ENCODE results near the gene PTPRR. TPM values are rescaled to one million over a fixed set of nuclear protein-coding genes. Genes with fewer than 3 reads are reported as not detected.

The PTPRR gene
- total RNA-seq, 1 donor = not detected

DNA sequence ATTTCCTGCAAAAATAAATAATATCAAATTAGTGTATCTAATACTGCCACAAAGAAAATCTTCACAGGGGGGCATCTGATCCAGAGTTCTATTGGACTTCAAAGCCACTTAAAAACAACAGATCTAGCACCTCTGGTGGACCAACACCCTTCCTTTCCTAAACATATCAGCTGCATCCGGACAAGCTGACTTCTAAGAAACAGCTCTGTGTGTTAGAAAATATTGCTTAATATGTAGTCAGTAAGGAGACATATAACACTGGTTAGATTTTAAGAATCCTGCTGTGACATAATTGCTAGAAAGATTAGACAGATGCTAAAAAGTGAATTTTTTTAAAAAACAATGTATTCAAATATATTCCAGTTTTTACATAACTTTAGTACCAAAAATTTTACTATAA lies 222.2 kb downstream of the PTPRR start:
- H3K4me1 ChIP-seq (ENCODE audit: insufficient read depth, low read length) = no peaks in the 10 kb centered on the region
- H3K27me3 ChIP-seq (ENCODE audit: insufficient read depth, low read length) = peaks cover 3% of the 10 kb centered on the region
- H3K4me3 ChIP-seq (ENCODE audit: low read length) = no peak overlapping the region
- no peaks in the 10 kb centered on the region for H3K9me3 ChIP-seq (ENCODE audit: low read depth, low read length)

DNA sequence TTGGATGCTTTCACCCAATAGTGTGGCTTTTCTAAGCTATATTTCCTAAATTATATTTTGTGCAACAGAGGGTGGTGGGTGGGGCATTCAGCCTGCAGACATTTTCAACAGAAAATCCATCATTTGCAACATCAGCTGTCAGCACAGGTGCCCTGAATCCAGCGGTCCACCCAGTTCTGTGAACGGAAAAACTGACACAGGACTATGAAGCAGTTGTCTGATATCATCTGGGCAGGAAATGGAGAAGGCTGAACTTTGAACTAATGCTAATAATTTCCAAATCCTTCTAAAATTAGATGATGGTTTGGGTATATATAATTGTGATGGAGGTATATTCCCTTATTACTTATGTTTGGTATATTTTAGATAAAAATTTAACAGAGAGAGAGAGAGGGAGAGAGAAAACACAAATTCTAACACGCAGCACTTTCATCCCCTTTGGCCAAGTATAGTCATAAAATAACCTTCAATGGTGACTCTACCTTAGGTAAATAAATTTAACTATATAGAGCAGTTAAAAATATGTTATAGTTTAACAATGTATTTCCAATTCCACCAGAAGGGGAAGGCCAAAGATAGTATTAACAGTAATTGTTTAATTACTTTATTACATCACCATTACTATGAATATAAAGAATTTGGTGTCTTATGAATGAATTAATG lies 225.0 kb downstream of the PTPRR start:
- Histone ChIP-seq H3K4me3 (ENCODE audit: low read length) (no peak overlapping the region), H3K27me3 (ENCODE audit: insufficient read depth, low read length) (peaks cover 3% of the 10 kb centered on the region), H3K4me1 (ENCODE audit: insufficient read depth, low read length) (no peaks in the 10 kb centered on the region), H3K9me3 (ENCODE audit: low read depth, low read length) (no peaks in the 10 kb centered on the region)

DNA sequence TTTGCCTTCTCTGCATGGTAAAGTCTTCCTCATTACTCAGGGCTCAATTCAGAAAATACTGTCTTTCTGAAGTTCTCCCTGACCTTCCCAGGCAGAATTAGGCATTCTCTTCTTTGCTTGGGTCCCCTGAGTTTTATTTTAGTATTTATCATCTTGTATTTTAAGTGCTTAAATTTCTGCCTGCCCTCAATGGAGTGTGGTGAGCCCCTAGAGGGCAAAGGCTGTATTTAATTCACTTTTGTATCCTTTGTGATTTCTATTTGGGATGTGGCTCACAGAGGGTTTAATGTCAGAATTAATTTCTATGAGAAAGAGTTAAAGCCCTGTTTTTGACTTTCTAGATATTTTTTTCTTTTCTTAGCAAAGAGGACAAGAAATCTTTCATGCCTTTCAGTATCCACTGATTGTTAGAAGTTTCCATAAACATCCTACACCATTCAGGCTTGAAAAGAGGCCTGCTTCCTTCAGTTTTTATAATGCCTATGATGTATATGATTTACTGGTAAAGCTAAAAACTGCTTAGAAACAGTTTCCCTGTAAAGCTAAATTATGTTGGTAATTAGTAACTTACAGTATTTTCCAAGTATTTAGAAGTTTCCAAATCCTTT lies 227.8 kb downstream of the PTPRR start:
- Histone ChIP-seq H3K4me3 (ENCODE audit: low read length) (no peak overlapping the region), H3K4me1 (ENCODE audit: insufficient read depth, low read length) (no peaks in the 10 kb centered on the region), H3K9me3 (ENCODE audit: low read depth, low read length) (no peaks in the 10 kb centered on the region), H3K27me3 (ENCODE audit: insufficient read depth, low read length) (no peaks in the 10 kb centered on the region)

DNA sequence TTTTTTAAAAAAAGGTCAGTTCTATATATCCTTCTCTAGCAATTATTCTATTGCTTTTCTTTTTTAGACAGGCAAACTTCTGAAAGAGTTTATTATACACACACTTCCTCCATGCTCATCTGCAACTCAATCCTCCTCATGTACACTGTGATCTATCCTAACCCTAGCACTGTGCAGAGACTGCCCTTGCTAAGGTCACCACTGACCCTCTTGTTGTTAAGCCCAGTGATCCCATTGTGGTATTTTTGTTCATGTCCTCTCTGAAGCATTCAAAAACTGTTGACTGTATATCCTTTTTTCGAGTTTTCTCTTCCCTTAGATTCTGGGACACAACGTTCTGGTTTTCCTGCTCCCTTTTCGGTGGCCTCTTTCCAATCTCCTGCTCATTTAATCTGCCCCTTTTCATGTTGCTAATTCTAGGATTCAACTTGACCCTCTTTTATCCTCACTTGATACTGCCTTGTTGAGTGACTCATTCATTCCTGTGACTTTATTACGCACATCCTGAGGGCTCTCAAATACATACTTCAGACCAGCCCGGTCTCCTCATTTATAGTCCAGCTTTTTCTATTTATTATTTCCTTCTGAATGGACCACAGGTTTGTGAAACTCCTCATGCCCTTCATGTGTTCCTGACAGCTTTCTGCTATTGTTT lies 229.4 kb downstream of the PTPRR start:
- Histone ChIP-seq H3K9me3 (ENCODE audit: low read depth, low read length) (no peaks in the 10 kb centered on the region), H3K4me1 (ENCODE audit: insufficient read depth, low read length) (no peaks in the 10 kb centered on the region), H3K27me3 (ENCODE audit: insufficient read depth, low read length) (no peaks in the 10 kb centered on the region), H3K4me3 (ENCODE audit: low read length) (no peak overlapping the region)

DNA sequence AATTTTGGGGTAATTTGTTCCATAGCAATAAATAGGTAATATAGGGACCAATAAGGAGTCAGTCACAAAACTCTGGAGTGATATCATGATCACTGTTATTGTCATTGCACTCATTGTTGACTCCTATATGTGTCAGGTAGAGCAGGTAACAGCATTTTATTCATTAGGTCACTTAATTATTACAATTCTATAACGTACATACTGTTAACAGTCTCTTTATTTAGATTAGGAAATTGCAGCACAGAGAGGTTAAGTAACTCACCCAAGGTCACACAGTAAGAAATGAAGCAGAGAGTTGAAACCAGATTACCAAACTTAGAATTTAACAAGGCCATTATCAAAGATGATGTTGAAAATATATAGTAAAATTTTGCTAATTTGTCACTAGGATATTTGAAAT lies 233.6 kb downstream of the PTPRR start:
- H3K4me1 ChIP-seq (ENCODE audit: insufficient read depth, low read length) = no peaks in the 10 kb centered on the region
- no peaks in the 10 kb centered on the region for H3K27me3 ChIP-seq (ENCODE audit: insufficient read depth, low read length)
- H3K9me3 ChIP-seq (ENCODE audit: low read depth, low read length) = no peaks in the 10 kb centered on the region
- H3K4me3 ChIP-seq (ENCODE audit: low read length) = no peak overlapping the region

DNA sequence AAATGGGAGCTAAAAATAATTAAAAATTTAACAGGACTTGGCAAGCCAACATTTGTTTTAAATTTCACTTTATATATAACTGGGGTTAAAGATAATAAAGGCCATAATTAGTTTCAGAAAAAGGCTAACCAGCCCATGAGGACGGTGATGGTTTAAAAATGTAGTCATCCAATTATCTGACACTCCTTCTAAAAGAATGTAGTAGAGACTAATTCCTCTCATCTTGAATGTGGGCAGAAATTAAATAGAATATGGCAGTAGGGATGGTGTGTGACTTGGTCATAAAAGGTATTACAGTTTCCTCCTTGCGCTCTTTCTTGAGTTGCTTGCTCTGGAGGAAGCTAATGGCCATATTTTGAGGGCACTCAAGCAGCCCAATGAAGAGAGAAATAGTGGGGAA lies 234.2 kb downstream of the PTPRR start:
- Histone ChIP-seq H3K4me3 (ENCODE audit: low read length) (no peak overlapping the region), H3K27me3 (ENCODE audit: insufficient read depth, low read length) (no peaks in the 10 kb centered on the region), H3K9me3 (ENCODE audit: low read depth, low read length) (no peaks in the 10 kb centered on the region), H3K4me1 (ENCODE audit: insufficient read depth, low read length) (no peaks in the 10 kb centered on the region)

DNA sequence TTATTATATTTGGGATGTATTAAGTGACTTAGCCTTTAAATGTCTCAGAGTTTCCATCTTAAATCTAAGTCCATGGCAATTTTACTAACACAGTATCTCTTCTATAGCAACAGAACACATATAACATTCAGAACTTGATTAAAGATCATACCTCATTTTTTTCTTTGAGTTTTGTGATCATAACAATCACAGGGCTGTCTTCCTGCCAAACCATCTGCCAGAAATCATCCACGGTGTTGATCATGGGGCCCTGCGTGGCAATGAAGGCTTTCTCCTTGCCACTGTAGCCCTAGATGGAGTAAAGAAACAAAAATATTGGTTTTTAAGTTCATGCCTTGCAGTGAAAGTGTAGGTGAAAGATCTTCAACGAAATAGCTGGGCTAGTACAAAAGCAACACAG lies 236.6 kb downstream of the PTPRR start:
- Histone ChIP-seq H3K4me1 (ENCODE audit: insufficient read depth, low read length) (no peaks in the 10 kb centered on the region), H3K4me3 (ENCODE audit: low read length) (no peak overlapping the region)

DNA sequence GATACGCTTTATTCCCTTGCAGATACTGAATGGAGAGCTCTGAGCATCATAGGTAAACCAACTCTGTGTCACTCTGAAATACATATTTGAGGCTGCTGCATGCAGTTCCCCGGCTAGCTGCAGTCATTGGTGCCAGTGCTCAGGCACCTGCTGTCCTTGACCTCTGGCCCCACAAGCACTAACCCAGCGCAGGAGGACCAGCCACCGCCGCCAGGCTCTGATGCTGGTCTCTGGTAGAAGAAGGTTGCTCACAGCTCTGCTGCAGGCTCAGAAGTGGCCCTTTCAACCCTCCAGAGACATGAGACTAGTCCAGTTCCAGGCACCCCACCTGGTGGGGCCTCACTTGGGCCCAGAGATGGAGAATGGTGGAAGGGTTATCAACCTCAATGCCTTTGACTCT lies 248.8 kb downstream of the PTPRR start:
- H3K4me1 ChIP-seq (ENCODE audit: insufficient read depth, low read length) = no peaks in the 10 kb centered on the region
- H3K9me3 ChIP-seq (ENCODE audit: low read depth, low read length) = no peaks in the 10 kb centered on the region
- H3K4me3 ChIP-seq (ENCODE audit: low read length) = no peak overlapping the region
- no peaks in the 10 kb centered on the region for H3K27me3 ChIP-seq (ENCODE audit: insufficient read depth, low read length)

More for the DNA sequence above, 236.6 kb downstream of the PTPRR start:
- Histone ChIP-seq H3K27me3 (ENCODE audit: insufficient read depth, low read length) (no peaks in the 10 kb centered on the region), H3K9me3 (ENCODE audit: low read depth, low read length) (no peaks in the 10 kb centered on the region)

DNA sequence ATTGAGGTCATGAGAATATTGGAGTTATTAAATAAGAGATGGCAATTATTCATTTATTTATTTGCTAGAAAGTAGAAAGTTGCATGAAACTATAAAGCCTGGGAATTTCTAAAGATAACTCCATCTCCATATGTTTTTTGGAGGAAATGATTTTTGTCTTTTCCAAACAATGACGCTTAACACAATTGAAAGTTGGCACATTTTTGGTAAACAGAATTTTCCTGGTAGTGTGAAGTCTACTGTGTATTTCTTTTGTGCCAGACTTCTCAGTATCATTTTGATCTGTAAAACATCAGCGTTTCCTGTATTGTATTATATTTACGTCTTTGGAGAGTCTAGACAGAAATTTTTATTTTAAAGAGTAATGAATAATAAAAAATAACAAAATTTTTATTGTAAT lies 249.6 kb downstream of the PTPRR start:
- Histone ChIP-seq H3K4me1 (ENCODE audit: insufficient read depth, low read length) (no peaks in the 10 kb centered on the region), H3K27me3 (ENCODE audit: insufficient read depth, low read length) (no peaks in the 10 kb centered on the region), H3K9me3 (ENCODE audit: low read depth, low read length) (no peaks in the 10 kb centered on the region), H3K4me3 (ENCODE audit: low read length) (no peak overlapping the region)

DNA sequence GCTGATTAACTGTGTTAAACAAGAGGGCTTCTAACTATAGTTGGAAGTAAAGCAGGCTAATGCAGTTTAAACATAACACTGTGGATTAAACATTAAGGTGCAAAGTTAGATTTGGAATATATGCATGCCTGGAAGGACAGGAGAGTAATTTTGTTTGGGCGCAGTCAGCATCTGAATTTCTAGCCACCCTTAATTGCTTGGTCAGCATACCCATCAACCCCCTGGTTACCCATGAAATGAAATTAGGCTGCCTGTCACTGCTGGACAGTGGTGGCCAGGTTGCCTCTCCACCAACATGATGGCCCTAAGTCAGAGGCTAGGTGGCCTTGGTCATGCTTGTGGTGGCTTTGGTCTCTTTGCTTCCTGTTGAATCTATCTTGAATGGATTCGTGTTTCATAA lies 253.3 kb downstream of the PTPRR start:
- Histone ChIP-seq H3K4me1 (ENCODE audit: insufficient read depth, low read length) (no peaks in the 10 kb centered on the region), H3K4me3 (ENCODE audit: low read length) (no peak overlapping the region), H3K9me3 (ENCODE audit: low read depth, low read length) (no peaks in the 10 kb centered on the region), H3K27me3 (ENCODE audit: insufficient read depth, low read length) (no peaks in the 10 kb centered on the region)

DNA sequence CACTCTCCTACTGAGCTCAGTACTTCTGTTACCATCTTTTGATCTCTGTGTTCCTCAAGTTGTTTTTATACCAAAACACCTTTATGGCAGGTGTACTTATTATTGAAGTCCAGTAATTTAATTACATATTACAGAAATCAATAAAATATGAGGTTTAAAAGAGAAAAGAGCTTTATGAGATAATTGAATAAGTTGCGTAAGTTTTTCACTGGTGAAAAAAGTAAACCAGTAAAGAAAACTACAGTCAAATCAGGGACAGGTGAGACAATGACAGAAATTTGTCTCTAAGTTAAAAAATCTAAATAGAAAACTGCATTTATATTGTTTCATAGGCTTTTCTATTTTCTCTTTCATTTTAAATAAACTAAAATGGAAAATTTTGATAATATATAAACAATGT lies 254.2 kb downstream of the PTPRR start:
- H3K4me3 ChIP-seq (ENCODE audit: low read length) = no peak overlapping the region
- H3K9me3 ChIP-seq (ENCODE audit: low read depth, low read length) = no peaks in the 10 kb centered on the region
- no peaks in the 10 kb centered on the region for H3K4me1 ChIP-seq (ENCODE audit: insufficient read depth, low read length)
- H3K27me3 ChIP-seq (ENCODE audit: insufficient read depth, low read length) = no peaks in the 10 kb centered on the region

DNA sequence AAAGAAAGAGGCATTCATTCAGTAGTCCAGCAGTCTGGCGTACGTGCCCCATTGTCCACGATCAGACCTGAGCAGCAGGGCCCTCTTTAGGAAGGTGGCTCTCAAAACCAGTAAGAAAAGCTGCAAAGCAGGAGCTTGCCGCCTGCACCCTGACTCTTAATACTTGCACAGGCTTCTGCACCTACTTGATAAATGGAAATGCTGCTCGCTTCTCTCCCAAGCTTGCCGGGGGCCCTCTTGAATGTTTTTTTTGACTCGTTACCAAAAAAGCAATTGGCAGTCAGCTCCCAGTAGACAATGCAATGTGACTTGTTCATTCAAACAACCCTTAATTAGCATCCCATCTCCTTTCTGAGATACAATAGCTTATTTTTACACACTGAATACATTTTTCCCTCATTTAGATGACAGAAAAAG lies 256.1 kb downstream of the PTPRR start:
- no peaks in the 10 kb centered on the region for H3K27me3 ChIP-seq (ENCODE audit: insufficient read depth, low read length)
- H3K4me3 ChIP-seq (ENCODE audit: low read length) = no peak overlapping the region
- H3K4me1 ChIP-seq (ENCODE audit: insufficient read depth, low read length) = peaks cover 3% of the 10 kb centered on the region

DNA sequence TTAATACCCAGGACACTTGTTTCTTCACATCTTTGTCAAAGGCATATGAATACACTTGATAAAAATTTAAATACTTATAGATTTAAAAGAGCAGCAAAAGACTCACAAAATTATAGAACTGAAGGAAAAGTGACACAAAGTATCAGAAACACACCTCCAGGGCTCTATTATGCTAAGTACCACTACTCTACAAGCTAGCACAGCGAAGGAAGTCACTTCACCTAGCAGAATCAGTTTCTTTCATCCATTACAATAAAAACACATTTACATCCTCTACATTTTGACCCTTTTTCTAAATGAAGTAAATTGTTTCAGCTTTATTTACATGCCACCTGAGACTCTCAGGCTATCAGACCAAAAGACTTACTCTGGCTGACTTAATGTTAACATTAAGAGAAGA lies 256.7 kb downstream of the PTPRR start:
- Histone ChIP-seq H3K27me3 (ENCODE audit: insufficient read depth, low read length) (no peaks in the 10 kb centered on the region), H3K4me3 (ENCODE audit: low read length) (no peak overlapping the region), H3K4me1 (ENCODE audit: insufficient read depth, low read length) (peaks cover 3% of the 10 kb centered on the region), H3K9me3 (ENCODE audit: low read depth, low read length) (no peaks in the 10 kb centered on the region)

More for the DNA sequence above, 256.1 kb downstream of the PTPRR start:
- no peaks in the 10 kb centered on the region for H3K9me3 ChIP-seq (ENCODE audit: low read depth, low read length)

DNA sequence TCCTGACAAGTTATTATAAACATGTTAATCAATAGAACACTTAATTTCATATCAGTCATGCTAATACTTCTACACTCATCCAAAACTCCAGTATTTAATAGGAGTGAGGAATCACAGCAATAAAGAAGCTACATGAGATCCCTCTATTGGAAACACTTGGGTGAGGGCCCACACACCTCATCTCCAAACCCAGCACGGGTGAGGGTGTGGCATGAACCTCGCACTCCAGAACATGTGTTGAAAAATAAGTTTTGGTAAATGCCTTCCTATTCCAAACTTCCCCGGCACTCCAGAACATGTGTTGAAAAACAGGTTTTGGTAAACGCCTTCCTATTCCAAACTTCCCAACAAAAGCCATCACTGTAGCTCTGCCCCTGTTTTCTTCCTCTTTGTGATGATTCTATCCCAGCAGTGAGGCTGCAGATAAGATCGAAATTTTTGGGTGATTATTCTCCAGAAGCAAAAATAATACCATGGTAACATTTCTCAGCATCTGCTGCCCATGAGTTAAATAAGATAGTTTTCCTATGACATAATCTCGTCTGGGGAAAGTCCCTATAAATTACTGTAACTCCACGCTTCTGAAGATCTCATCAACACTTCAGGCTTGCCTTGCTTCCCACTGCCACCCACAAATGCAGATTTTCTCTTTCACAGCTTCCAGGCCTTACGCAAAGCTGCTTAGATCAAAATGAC lies 258.9 kb downstream of the PTPRR start:
- Histone ChIP-seq H3K4me1 (ENCODE audit: insufficient read depth, low read length) (peaks cover 3% of the 10 kb centered on the region), H3K4me3 (ENCODE audit: low read length) (no peak overlapping the region), H3K27me3 (ENCODE audit: insufficient read depth, low read length) (no peaks in the 10 kb centered on the region), H3K9me3 (ENCODE audit: low read depth, low read length) (no peaks in the 10 kb centered on the region)

DNA sequence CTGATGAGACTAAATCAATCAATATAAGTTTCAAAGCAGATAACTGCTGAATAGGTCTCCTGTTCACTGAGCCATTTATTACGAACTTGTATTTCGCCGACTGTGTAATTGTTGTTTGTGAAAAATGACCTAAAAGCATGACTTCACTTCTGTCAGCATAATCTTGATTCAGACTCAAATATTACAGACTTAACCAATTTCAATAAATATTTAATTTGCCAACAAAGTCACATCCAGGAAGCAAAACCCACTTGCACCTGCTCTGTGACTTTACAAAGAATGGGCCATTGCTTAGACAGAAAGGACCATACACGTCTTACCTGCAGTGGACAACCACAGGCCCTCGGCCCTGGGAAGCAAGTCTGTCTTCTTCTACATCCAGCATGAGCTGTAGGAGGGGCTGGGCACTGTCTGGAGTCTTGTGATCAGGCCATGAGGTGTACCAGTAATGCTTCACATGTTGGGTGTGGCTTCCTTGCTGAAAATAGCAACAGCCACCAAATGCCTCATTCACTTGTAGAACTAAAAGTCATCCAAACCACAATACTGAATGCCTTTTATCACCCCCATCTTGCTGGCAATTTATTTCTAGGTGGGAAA lies 259.8 kb downstream of the PTPRR start:
- Histone ChIP-seq H3K4me3 (ENCODE audit: low read length) (no peak overlapping the region), H3K9me3 (ENCODE audit: low read depth, low read length) (no peaks in the 10 kb centered on the region), H3K27me3 (ENCODE audit: insufficient read depth, low read length) (no peaks in the 10 kb centered on the region), H3K4me1 (ENCODE audit: insufficient read depth, low read length) (peaks cover 3% of the 10 kb centered on the region)

All from mononuclear cell (primary cell).